ENCODE measurements around the gene IRS1.
A peak's percentile ranks its signal among the peaks of the same experiment; 100 is the strongest.
"Not testable (repeated sequence)": the region's sequence is repeated elsewhere in the genome, so short reads cannot be mapped to it uniquely, and the experiment has no call there.

IRS1 gene, protein sequence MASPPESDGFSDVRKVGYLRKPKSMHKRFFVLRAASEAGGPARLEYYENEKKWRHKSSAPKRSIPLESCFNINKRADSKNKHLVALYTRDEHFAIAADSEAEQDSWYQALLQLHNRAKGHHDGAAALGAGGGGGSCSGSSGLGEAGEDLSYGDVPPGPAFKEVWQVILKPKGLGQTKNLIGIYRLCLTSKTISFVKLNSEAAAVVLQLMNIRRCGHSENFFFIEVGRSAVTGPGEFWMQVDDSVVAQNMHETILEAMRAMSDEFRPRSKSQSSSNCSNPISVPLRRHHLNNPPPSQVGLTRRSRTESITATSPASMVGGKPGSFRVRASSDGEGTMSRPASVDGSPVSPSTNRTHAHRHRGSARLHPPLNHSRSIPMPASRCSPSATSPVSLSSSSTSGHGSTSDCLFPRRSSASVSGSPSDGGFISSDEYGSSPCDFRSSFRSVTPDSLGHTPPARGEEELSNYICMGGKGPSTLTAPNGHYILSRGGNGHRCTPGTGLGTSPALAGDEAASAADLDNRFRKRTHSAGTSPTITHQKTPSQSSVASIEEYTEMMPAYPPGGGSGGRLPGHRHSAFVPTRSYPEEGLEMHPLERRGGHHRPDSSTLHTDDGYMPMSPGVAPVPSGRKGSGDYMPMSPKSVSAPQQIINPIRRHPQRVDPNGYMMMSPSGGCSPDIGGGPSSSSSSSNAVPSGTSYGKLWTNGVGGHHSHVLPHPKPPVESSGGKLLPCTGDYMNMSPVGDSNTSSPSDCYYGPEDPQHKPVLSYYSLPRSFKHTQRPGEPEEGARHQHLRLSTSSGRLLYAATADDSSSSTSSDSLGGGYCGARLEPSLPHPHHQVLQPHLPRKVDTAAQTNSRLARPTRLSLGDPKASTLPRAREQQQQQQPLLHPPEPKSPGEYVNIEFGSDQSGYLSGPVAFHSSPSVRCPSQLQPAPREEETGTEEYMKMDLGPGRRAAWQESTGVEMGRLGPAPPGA (N-terminal part only)

DNA sequence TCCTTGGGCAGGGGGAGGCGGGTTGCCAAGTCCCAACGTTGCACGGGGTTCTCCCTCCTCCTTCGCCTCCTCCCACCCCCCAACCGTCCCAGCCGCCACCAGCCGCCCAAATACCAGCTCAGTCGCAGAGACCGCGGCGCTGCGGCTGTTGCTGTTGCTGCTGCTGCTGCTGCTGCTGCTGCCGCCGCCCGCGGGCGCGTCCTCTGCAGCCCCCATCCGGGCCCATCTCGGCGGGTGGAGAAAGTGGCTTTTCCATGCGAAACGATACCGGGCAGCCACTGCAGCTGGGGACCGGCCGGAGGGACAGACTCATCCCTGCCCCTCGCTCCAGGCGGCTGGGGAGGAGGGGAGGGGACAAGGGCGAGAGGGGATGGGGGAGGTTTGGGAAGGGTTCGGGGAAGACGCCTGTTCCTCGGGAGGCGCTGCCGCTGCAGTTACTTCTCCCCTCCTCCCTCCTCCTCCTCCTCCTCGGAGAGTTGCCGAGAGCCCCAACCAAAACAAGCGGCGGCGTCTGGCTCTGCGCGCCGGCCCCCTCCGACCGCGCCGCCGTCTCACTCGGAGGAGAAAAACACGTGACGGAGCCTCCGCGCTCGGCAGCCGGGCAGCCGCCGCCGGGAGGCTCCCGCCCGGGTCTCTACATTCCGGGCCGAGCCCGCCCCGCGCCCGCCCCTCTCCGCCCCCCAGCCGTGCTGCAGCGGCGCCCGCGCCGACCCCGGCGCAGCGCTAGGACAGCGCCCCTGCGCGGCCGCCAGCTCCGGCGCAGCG, at the start of gene IRS1:
Gene IRS1, minus strand, starts transcription at position 610 of the 765 bp plus-strand sequence. CDS start 1,082 bp downstream, outside the sequence.
- Mint-ChIP-seq H3K27ac (peak within 1 kb of the TSS; percentile 63), H3K9me3 (no peaks in the 10 kb centered on the region), H3K36me3 (ENCODE audit: low read depth) (peaks cover 3% of the 10 kb centered on the region), H3K4me3 (peak within 1 kb of the TSS; percentile 84), H3K27me3 (peaks cover 8% of the 10 kb centered on the region), H3K4me1 (ENCODE audit: low read depth) (peaks cover 45% of the 10 kb centered on the region)

DNA sequence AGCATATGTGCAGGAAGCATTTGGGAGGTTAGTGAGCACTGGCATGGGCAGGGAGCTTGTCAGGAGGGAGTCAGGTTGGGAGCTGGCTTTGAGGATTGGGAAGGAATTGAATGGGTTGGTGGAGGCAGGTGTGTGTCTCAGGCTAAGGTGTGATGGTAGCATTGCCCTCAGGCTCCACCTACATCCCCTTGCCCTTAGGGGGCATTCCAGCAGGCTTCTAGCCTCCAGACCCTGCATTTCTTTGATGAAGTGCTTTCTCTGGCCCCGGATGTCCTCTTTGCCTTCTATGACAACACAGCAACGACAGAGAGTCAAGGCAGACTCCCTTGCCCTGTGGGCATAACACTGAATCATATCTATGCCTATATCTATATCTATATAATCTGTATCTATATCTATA, 49.7 kb upstream of the IRS1 start:
- Mint-ChIP-seq H3K36me3 (ENCODE audit: low read depth) (peaks cover 20% of the 10 kb centered on the region), H3K4me3 (no peak overlapping the region), H3K27ac (no peak overlapping the region), H3K9me3 (no peaks in the 10 kb centered on the region), H3K27me3 (no peaks in the 10 kb centered on the region), H3K4me1 (ENCODE audit: low read depth) (peaks cover 39% of the 10 kb centered on the region)

DNA sequence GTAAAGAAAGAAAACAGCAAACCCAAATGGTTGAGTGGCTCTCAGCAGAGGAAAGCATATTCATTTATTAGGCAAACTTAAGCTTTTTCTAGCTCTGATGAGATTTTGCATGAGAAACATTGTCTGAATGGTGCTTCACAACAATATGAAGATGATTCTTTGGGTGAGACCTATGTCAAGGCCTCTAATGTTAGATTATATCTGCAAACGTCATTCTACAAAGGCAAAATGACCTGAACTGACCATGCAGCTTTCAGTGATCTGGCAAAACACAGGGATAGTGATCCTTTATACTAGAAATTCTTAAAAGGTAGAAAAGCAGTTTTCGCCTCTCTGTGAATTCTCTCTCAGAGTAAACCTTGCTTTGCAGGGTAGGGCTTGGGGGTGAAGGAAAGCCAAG, 47.9 kb upstream of the IRS1 start:
- Mint-ChIP-seq H3K27ac (no peak overlapping the region), H3K9me3 (no peaks in the 10 kb centered on the region), H3K4me3 (no peak overlapping the region), H3K27me3 (no peaks in the 10 kb centered on the region), H3K36me3 (ENCODE audit: low read depth) (peaks cover 29% of the 10 kb centered on the region), H3K4me1 (ENCODE audit: low read depth) (peaks cover 57% of the 10 kb centered on the region)

DNA sequence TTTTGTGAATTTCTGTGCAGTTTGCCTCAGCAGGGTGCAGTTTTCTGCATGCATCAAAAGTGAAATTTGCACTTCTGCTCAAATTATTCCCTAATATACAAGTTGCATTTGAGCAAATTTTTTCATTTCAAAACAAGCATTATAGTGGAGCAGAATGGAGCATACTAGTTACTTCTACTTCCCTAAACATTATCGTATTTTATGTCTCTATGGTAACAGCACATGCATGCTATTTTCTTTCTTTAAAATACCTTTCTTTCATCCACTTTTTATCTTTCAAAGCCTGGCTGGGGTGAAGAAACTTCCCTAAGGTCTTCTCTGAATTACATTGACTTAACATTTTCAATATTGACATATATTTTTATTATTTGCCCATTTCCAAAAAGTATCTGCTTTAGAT, 47.5 kb upstream of the IRS1 start:
- Mint-ChIP-seq H3K4me3 (no peak overlapping the region), H3K27ac (no peak overlapping the region), H3K4me1 (ENCODE audit: low read depth) (peaks cover 61% of the 10 kb centered on the region), H3K36me3 (ENCODE audit: low read depth) (peaks cover 33% of the 10 kb centered on the region), H3K9me3 (peaks cover 1% of the 10 kb centered on the region), H3K27me3 (no peaks in the 10 kb centered on the region)

DNA sequence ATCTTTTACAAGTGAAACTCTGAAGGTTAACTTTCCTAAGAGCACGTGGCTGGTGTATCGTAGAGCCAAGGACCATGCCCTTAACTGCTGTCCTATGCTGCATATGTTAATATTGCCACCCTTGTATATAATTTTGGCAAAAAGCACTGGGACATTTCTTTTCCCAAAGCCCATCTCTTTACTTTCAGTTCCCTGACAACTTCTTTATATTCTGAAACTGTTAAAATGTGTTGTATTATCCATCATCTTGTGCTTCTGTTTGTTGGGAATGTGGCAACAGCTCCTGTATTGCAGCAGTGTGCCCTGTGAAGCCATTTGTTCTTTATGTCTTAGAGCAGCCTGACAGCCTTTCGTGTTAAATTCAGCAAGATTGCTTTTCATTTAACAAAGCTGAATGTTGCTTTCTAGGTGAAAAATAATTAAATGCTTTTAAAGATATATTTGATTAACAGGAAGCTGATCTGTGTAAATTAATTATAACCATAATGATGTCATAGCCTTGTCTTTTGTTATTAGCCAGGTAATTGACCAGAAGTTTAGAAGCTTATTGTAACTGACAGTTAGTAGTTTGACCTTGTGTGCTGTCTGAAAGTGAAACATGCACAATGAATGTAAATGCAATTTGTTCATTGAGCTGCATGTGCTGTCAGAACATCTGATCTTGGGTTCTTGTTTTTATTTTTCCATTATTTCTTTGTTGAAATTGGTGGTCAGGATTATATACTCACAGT, 45.9 kb upstream of the IRS1 start:
- H3K27ac Mint-ChIP-seq, result no peak overlapping the region
- no peak overlapping the region for H3K4me3 Mint-ChIP-seq

DNA sequence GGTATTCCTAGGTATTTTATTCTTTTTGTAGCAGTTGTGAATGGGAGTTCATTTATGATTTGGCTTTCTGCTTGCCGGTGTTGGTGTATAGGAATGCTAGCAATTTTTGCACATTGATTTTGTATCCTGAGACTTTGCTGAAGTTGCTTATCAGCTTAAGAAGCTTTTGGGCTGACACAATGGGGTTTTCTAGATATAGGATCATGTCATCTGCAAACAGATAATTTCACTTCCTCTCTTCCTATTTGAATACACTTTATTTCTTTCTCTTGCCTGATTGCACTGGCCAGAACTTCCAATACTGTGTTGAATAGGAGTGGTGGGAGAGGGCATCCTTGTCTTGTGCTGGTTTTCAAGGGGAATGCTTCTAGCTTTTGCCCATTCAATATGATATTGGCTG, 43.4 kb upstream of the IRS1 start:
- H3K4me3 Mint-ChIP-seq, H3K27me3 Mint-ChIP-seq, H3K9me3 Mint-ChIP-seq, H3K27ac Mint-ChIP-seq: not testable (repeated sequence)
- H3K4me1 Mint-ChIP-seq (ENCODE audit: low read depth), result peaks cover 86% of the 10 kb centered on the region
- peaks cover 57% of the 10 kb centered on the region for H3K36me3 Mint-ChIP-seq (ENCODE audit: low read depth)

More for the DNA sequence above, 45.9 kb upstream of the IRS1 start:
- Mint-ChIP-seq H3K36me3 (ENCODE audit: low read depth) (peaks cover 41% of the 10 kb centered on the region), H3K27me3 (no peaks in the 10 kb centered on the region), H3K4me1 (ENCODE audit: low read depth) (peaks cover 62% of the 10 kb centered on the region), H3K9me3 (peaks cover 3% of the 10 kb centered on the region)

DNA sequence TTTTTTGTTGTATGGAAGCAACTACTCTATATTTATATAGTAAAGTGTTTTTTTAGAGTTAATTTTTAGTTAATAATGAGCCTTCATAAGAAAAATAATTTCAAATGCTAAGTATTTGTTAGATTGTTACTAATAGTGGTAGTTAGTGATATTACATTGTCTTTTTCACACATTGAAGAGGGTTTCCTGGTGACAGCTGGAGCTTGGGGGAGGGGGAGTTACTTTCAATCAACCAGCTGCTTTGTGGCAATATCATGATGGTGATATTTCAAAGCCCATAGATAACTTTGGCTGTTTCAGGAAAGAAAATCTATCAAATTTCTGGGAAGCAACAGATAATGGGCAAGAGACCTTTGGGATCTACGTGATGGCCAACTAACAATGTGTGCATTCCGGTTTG, 40.3 kb upstream of the IRS1 start:
- H3K36me3 Mint-ChIP-seq (ENCODE audit: low read depth), result peaks cover 53% of the 10 kb centered on the region
- H3K4me3 Mint-ChIP-seq, result no peak overlapping the region
- H3K9me3 Mint-ChIP-seq, result peaks cover 3% of the 10 kb centered on the region
- H3K27ac Mint-ChIP-seq, result no peak overlapping the region
- peaks cover 78% of the 10 kb centered on the region for H3K4me1 Mint-ChIP-seq (ENCODE audit: low read depth)
- H3K27me3 Mint-ChIP-seq, result no peaks in the 10 kb centered on the region

DNA sequence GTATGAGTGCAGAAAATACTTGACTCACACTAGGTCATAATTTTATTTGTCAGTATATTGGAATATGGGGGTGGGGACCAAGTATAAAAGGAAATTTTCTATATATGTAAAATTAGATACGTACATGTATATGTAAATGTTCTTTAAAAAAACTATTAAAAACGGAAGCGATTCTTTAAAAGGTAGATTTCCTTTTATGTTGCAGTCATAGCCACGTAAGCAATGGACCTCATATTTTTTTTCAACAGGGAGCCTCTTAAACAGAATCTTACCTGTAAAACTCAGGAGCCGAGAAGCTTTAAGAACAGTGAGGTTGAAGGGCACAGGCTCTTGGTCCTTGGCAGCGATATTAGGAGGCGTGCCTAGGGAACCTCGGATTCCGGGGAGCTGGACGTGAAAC, 39.5 kb upstream of the IRS1 start:
- peaks cover 3% of the 10 kb centered on the region for H3K9me3 Mint-ChIP-seq
- peaks cover 77% of the 10 kb centered on the region for H3K4me1 Mint-ChIP-seq (ENCODE audit: low read depth)
- H3K36me3 Mint-ChIP-seq (ENCODE audit: low read depth), result peaks cover 53% of the 10 kb centered on the region
- no peaks in the 10 kb centered on the region for H3K27me3 Mint-ChIP-seq
- H3K27ac Mint-ChIP-seq, result peak overlapping the region; percentile 88
- peak overlapping the region; percentile 91 for H3K4me3 Mint-ChIP-seq

DNA sequence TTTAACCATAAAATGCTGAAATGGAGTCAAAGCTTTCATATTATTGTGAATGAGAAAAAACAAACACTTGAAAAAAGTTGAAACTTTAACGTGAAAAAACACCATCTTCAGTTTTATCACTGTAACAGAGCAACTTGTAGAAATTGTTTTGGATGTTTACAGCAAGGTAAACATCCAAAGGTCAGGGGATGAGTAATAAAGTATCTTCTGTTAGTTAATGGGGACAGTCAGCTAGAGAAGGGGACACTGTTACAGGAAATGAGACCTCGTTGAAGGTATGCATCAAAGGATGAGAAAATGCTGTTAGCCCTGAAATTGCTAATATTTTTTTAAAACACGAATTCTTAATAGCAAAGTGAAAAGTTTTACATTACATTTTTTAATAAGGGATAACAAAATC, 39.1 kb upstream of the IRS1 start:
- Mint-ChIP-seq H3K4me1 (ENCODE audit: low read depth) (peaks cover 77% of the 10 kb centered on the region), H3K36me3 (ENCODE audit: low read depth) (peaks cover 53% of the 10 kb centered on the region), H3K27me3 (no peaks in the 10 kb centered on the region), H3K9me3 (peaks cover 3% of the 10 kb centered on the region), H3K4me3 (peak overlapping the region; percentile 91), H3K27ac (peak overlapping the region; percentile 88)

DNA sequence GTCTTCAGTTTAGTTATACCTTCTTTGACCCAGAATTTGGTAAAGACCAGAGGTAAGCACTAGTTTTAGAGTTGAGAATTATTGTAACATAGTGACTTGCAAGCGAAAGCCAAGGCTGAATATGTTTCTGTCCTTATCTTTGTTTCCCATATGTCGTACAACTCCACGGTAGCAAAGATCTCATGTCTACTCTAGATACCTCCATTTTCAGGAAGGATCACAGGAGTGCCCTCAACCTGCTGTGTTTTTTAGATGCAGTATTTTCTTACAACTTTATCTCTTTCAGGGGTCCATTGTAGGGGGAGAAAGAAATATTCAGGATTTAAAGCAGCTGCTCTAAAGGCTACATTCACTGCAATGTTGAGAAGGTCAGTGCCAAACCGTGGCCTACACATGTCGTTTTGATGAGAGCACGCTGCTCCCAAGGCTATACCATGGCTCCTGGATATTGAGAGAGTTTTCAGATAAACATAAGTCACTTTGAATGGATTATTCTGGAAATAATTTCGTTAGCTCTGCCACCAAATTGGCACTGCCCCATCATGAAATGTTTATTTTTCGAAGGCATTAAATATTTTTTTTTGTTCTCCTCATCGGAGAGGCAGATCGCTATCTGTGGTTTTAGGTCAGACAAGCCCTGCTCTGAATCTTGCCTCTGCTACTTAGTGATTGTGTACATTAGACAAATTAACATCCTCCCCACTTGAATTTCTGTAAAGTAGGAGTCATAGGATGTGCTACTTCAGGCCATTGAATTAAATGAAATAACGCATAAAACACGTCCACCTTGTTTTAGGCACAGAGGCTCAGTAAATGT, 38.4 kb upstream of the IRS1 start:
- peaks cover 3% of the 10 kb centered on the region for H3K9me3 Mint-ChIP-seq
- no peaks in the 10 kb centered on the region for H3K27me3 Mint-ChIP-seq
- peaks cover 54% of the 10 kb centered on the region for H3K36me3 Mint-ChIP-seq (ENCODE audit: low read depth)
- H3K4me3 Mint-ChIP-seq, result peak overlapping the region; percentile 91
- peaks cover 76% of the 10 kb centered on the region for H3K4me1 Mint-ChIP-seq (ENCODE audit: low read depth)
- H3K27ac Mint-ChIP-seq, result peak overlapping the region; percentile 97

DNA sequence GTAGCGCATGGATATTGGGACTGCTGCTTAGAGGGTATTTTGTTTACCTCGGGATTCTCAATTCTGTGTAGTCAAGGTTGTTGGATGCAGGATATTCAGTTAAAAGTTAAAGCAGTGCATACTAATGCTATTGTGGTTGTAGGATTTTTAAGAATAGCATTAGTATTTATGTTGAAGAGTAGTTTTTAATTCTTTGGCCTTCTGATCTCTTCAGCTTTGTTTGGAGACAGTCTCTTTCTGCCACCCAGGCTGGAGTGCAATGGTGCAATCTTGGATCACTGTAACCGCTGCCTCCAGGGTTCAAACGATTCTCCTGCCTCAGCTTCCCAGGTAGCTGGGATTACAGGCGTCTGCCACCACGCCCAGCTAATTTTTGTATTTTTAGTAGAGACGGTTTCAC, 37.7 kb upstream of the IRS1 start:
- Mint-ChIP-seq H3K9me3 (peaks cover 3% of the 10 kb centered on the region), H3K4me3 (peak overlapping the region; percentile 91), H3K27ac (peak overlapping the region; percentile 97), H3K36me3 (ENCODE audit: low read depth) (peaks cover 50% of the 10 kb centered on the region), H3K27me3 (no peaks in the 10 kb centered on the region), H3K4me1 (ENCODE audit: low read depth) (peaks cover 73% of the 10 kb centered on the region)

DNA sequence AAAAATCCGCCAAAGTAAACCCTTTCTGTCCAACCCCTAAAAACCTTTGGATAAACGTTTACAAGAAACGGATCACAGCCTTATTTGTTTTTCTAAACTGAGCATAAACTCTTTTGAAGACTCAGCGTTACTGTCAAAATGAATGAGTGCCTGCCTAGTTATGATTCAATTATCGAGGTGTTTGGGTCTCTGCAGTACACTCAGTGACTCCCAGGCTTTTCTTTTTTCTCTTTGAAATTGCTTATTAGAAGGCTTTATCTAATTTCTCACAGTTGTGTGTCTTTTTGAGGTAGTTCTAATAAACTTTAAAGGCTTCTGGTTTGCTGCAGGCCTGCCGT, 36.9 kb upstream of the IRS1 start:
- Mint-ChIP-seq H3K9me3 (no peaks in the 10 kb centered on the region), H3K36me3 (ENCODE audit: low read depth) (peaks cover 50% of the 10 kb centered on the region), H3K4me1 (ENCODE audit: low read depth) (peaks cover 72% of the 10 kb centered on the region), H3K27me3 (no peaks in the 10 kb centered on the region), H3K4me3 (peak overlapping the region; percentile 91), H3K27ac (peak overlapping the region; percentile 97)

DNA sequence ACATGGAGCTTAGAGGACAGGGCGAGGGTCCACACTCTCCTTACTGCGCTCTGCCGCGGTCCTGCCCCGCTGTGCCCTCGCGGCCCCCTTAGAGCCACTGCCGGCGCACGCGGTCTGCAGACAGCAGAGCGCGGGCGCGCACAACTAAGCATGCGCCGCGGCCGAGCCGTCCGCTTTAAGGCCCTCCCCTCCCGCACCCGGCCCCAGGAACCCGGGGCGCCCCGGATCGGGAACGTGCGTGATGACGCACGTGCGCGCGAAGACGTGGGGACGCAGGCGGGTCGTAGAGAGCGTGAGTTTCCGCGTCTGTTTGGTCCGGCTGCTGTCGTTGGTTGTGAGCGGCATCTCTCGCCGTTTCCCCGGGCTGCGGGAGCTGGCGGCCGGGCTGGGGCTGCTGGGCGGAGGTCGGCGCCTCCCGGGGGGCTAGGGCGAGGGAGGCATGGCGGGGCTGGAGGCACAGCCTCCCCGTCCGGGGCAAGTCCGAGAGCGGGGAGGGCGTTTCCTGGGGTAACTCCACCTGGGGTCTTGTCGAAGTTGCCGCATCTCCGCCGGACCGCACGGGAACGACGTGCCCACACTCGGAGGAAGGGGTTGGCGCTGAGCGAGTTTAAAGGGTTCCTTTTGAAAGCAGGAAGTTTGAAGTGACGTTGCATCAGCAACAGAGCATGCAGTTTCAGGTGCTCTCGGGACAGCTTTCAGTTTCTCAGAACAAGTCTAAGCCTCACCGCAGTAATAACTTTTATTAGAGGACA, 36.4 kb upstream of the IRS1 start, which contains the start of gene RHBDD1:
Gene RHBDD1, plus strand, starts transcription at position 259 of the 752 bp plus-strand sequence. CDS start 28,640 bp downstream, outside the sequence.
- peaks cover 51% of the 10 kb centered on the region for H3K36me3 Mint-ChIP-seq (ENCODE audit: low read depth)

More for the DNA sequence above, 36.4 kb upstream of the IRS1 start, which contains the start of gene RHBDD1:
- Mint-ChIP-seq H3K27me3 (no peaks in the 10 kb centered on the region), H3K4me3 (peak within 1 kb of the TSS; percentile 91), H3K4me1 (ENCODE audit: low read depth) (peaks cover 67% of the 10 kb centered on the region), H3K9me3 (no peaks in the 10 kb centered on the region), H3K27ac (peak within 1 kb of the TSS; percentile 97)

All from stimulated activated naive CD8-positive, alpha-beta T cell treated with anti-CD3 and anti-CD28 coated beads, Interleukin-15, Interleukin-2, amounts not matched to agents 100 ng/mL and 50 ng/mL, for 24 hours (primary cell).